ENCODE data around the gene PDE5A. TPM values are rescaled to one million over a fixed set of nuclear protein-coding genes. Genes with fewer than 3 reads are reported as not detected.

Gene PDE5A
- total and polyA plus RNA-seq, 2 donors (not counting 3 experiments of a cell fraction or from before 2014, with no cell fraction given), result 0.73 to 2.3 TPM

DNA sequence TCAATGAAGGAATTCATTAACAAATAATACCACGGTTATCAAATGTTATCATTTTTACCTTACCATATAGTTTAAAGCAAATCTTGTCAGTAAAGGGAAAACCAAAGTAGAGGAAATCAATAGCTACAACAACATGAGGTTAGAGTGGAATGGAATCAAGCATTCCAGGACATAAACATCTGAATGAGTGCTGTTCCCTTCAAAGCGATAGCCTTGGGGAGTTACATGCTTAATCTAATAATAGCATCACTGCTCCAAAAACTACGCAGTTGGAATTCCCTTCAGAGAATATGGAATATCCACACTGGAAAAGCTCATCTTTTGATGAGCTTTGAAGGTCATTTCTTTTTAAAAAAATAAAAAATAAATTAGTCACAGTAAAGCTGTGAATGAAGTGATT lies 31.2 kb downstream of the PDE5A start:
- dilution Hi-C loops (cut with MboI; ENCODE audit: extremely low pct_ligation_motif_present, low sequenced_read_pairs) (no loop called here), intact Hi-C loops (cut with micrococcal nuclease) (no loop called here)
- POLR2A ChIA-PET, result no interaction called here
- DNase-seq (ENCODE audit: low read depth, low spot score) (no peak), FAIRE-seq (no peak)
- Histone ChIP-seq H3K79me2 (ENCODE audit: control insufficient read depth, insufficient read depth, low read length) (no peaks in the 10 kb centered on the region), H4K20me1 (replicated peaks; ENCODE audit: control insufficient read depth, extremely low read depth, insufficient read depth, low read length) (no peaks in the 10 kb centered on the region), H3K9me3 (replicated peaks; ENCODE audit: control insufficient read depth, insufficient read depth, low read length) (no peaks in the 10 kb centered on the region), H2AFZ (ENCODE audit: low read depth, low read length) (no peak overlapping the region), H3K4me1 (ENCODE audit: control insufficient read depth, extremely low read depth, insufficient read depth, low read length) (no peaks in the 10 kb centered on the region), H3K9ac (replicated peaks; ENCODE audit: extremely low read depth, insufficient read depth, low read length) (no peak overlapping the region), H3K4me3 (replicated peaks in 1 of 3; ENCODE audit: insufficient read depth in 1 of 3, low read depth in 1 of 3, low read length in 3 of 3) (no peak overlapping the region), H3K27me3 (ENCODE audit: control insufficient read depth in 2 of 2, insufficient read depth in 2 of 2, low read length in 2 of 2) (no peaks in the 10 kb centered on the region), H3K9me1 (replicated peaks; ENCODE audit: control insufficient read depth, extremely low read depth, insufficient read depth, low read length) (no peaks in the 10 kb centered on the region), H3K36me3 (ENCODE audit: control insufficient read depth in 2 of 2, extremely low read depth in 1 of 2, insufficient read depth in 2 of 2, low read length in 2 of 2) (no peaks in the 10 kb centered on the region), H3K27ac (ENCODE audit: insufficient read depth, low read depth, low read length) (no peak overlapping the region), H3K4me2 (ENCODE audit: insufficient read depth, low read length) (no peak overlapping the region)
- no TSS peak for BruUV-seq (replicated peaks)
- CTCF ChIA-PET, result interaction anchor here (0.6 to 1.2 kb wide), 5 partner anchors 9 to 40 kb away, joined by 3 to 4 read pairs (median 3); partner anchors contain the start of gene PDE5A
- TF ChIP-seq, protein P1, sequence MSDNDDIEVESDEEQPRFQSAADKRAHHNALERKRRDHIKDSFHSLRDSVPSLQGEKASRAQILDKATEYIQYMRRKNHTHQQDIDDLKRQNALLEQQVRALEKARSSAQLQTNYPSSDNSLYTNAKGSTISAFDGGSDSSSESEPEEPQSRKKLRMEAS (IDR thresholded peaks at IDR 0.05; ENCODE audit: insufficient read depth, insufficient read length), result no peak
- TF ChIP-seq JUN (IDR thresholded peaks at IDR 0.05; ENCODE audit: borderline replicate concordance, insufficient read depth, insufficient read length, low read depth) (no peak), EZH2 (IDR thresholded peaks at IDR 0.05; ENCODE audit: borderline replicate concordance, low read depth, low read length, severe bottlenecking) (no peak)

DNA sequence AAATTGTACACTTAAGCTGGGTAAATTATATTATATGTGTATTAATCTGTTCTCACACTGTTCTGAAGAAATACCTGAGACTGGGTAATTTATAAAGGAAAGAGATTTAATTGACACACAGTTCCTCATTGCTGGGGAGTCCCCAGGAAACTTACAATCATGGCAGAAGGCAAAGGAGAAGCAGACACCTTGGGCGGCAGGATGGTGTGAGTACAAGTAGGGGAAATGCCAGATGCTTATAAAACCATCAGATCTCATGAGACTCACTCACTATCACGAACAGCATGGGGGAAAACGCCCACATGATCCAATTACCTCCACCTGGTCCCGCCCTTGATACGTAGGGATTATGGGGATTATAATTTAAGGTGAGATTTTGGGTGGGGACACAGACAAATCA lies 34.9 kb downstream of the PDE5A start:
- no peak for DNase-seq (ENCODE audit: low read depth, low spot score)
- FAIRE-seq, result no peak
- ChIA-PET CTCF (interaction anchor here (1.0 kb wide), 1 partner anchor 35 kb away, joined by 3 read pairs; the partner anchor contains the start of gene PDE5A), POLR2A (no interaction called here)
- no peak overlapping the region for H2AFZ ChIP-seq (ENCODE audit: low read depth, low read length)
- no peaks in the 10 kb centered on the region for H3K27me3 ChIP-seq (ENCODE audit: control insufficient read depth in 2 of 2, insufficient read depth in 2 of 2, low read length in 2 of 2)
- no peaks in the 10 kb centered on the region for H3K4me1 ChIP-seq (ENCODE audit: control insufficient read depth, extremely low read depth, insufficient read depth, low read length)
- dilution Hi-C loops (cut with MboI; ENCODE audit: extremely low pct_ligation_motif_present, low sequenced_read_pairs), result no loop called here
- no peak overlapping the region for H3K9ac ChIP-seq (replicated peaks; ENCODE audit: extremely low read depth, insufficient read depth, low read length)
- no peak overlapping the region for H3K4me2 ChIP-seq (ENCODE audit: insufficient read depth, low read length)
- H3K79me2 ChIP-seq (ENCODE audit: control insufficient read depth, insufficient read depth, low read length), result no peaks in the 10 kb centered on the region
- no peak overlapping the region for H3K4me3 ChIP-seq (replicated peaks in 1 of 3; ENCODE audit: insufficient read depth in 1 of 3, low read depth in 1 of 3, low read length in 3 of 3)
- intact Hi-C loops (cut with micrococcal nuclease), result no loop called here
- H4K20me1 ChIP-seq (replicated peaks; ENCODE audit: control insufficient read depth, extremely low read depth, insufficient read depth, low read length), result no peaks in the 10 kb centered on the region
- no peaks in the 10 kb centered on the region for H3K36me3 ChIP-seq (ENCODE audit: control insufficient read depth in 2 of 2, extremely low read depth in 1 of 2, insufficient read depth in 2 of 2, low read length in 2 of 2)
- no peaks in the 10 kb centered on the region for H3K9me3 ChIP-seq (replicated peaks; ENCODE audit: control insufficient read depth, insufficient read depth, low read length)
- no TSS peak for BruUV-seq (replicated peaks)
- no peaks in the 10 kb centered on the region for H3K9me1 ChIP-seq (replicated peaks; ENCODE audit: control insufficient read depth, extremely low read depth, insufficient read depth, low read length)
- no peak for TF ChIP-seq MYC (IDR thresholded peaks at IDR 0.05; ENCODE audit: low read depth, low read length)
- TF ChIP-seq JUN (IDR thresholded peaks at IDR 0.05; ENCODE audit: borderline replicate concordance, insufficient read depth, insufficient read length, low read depth), result no peak
- TF ChIP-seq GATA2 (IDR thresholded peaks at IDR 0.05; ENCODE audit: insufficient read depth, insufficient read length, low read depth, low read length), result no peak
- TF ChIP-seq, protein P2, sequence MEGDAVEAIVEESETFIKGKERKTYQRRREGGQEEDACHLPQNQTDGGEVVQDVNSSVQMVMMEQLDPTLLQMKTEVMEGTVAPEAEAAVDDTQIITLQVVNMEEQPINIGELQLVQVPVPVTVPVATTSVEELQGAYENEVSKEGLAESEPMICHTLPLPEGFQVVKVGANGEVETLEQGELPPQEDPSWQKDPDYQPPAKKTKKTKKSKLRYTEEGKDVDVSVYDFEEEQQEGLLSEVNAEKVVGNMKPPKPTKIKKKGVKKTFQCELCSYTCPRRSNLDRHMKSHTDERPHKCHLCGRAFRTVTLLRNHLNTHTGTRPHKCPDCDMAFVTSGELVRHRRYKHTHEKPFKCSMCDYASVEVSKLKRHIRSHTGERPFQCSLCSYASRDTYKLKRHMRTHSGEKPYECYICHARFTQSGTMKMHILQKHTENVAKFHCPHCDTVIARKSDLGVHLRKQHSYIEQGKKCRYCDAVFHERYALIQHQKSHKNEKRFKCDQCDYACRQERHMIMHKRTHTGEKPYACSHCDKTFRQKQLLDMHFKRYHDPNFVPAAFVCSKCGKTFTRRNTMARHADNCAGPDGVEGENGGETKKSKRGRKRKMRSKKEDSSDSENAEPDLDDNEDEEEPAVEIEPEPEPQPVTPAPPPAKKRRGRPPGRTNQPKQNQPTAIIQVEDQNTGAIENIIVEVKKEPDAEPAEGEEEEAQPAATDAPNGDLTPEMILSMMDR (IDR thresholded peaks at IDR 0.05; ENCODE audit: extremely low read depth in 1 of 2, insufficient read depth in 1 of 2, low read depth in 1 of 2, low read length in 2 of 2), result no peak
- no peak for TF ChIP-seq POLR2A (IDR thresholded peaks at IDR 0.05; ENCODE audit: low read depth, low read length)
- no peak for TF ChIP-seq EZH2 (IDR thresholded peaks at IDR 0.05; ENCODE audit: borderline replicate concordance, low read depth, low read length, severe bottlenecking)
- TF ChIP-seq, protein P1 (IDR thresholded peaks at IDR 0.05; ENCODE audit: insufficient read depth, insufficient read length), result no peak
- TF ChIP-seq FOS (IDR thresholded peaks at IDR 0.05; ENCODE audit: borderline replicate concordance, insufficient read depth, low read length), result no peak
- no peak for TF ChIP-seq POLR2AphosphoS5 (IDR thresholded peaks at IDR 0.05; ENCODE audit: insufficient read depth, low read depth, low read length)
- no peak overlapping the region for H3K27ac ChIP-seq (ENCODE audit: insufficient read depth, low read depth, low read length)
